Pancreas (tissue), 10 donors: ENCODE results near the gene ERC1. TPM values are rescaled to one million over a fixed set of nuclear protein-coding genes. Genes with fewer than 3 reads are reported as not detected.

Experiments
- ATAC-seq, 4 donors: fragments of 200-7000 bp; cut with Tn5 transposase; one replicate each; pipeline versions ENCODE4 v1.8.0 to v1.9.1; 2020; ENCODE audit warnings: mild to moderate bottlenecking in 4 of 4, moderate library complexity in 4 of 4
- DNase-seq, 6 donors: peaks; one replicate each; pipeline ENCODE4 v3.0.0-alpha.2; 2020
- FAIRE-seq: peaks from 2 replicates; lab custom pipeline; 2012; peaks lifted over from hg19 to GRCh38; lab: Jason Lieb, UNC
- H3K27ac ChIP-seq, 4 donors: fragments of 200-600 bp; sonication (generic); 1 replicate in 3 of 4; 2 replicates in 1 of 4; pipeline versions ENCODE4 v1.5.0 to v1.8.0; 2020
- H3K27me3 ChIP-seq, 4 donors: fragments of 200-600 bp; one replicate each; pipeline ENCODE4 v1.8.0; 2021
- H3K36me3 ChIP-seq, 3 donors: fragments of 200-600 bp; sonication (generic) in 1 of 3; one replicate each; pipeline versions ENCODE4 v1.5.0 to v1.8.0; 2020 to 2021
- H3K4me1 ChIP-seq, 3 donors: fragments of 200-600 bp; one replicate each; pipeline ENCODE4 v1.8.0; 2021
- H3K4me3 ChIP-seq, 4 donors: fragments of 200-600 bp; sonication (generic) in 2 of 4; one replicate each; pipeline versions ENCODE4 v1.5.0 to v1.8.0; 2020 to 2021
- H3K9me3 ChIP-seq, 4 donors: fragments of 200-600 bp; one replicate each; pipeline ENCODE4 v1.8.0; 2021
- CTCF ChIP-seq, 4 donors: fragments of 200-600 bp; sonication (generic) in 3 of 4; IDR thresholded peaks; one replicate each; pipeline versions ENCODE4 v1.5.0 to v1.8.0; 2021; ENCODE audit warnings: antibody characterized with exemption in 4 of 4
- WGBS, 2 donors: extraction: QIAGEN DNeasy Blood & Tissue Kit; methylation state at CpG; one replicate each; pipeline ENCODE4 v1.1.7; 2013; 5-methylcytosine and 5-hydroxymethylcytosine counted together
- intact Hi-C, 3 donors: fragments of 100-400 bp; cut with DNase I; formaldehyde crosslinking; loops; one replicate each; pipeline versions ENCODE4 v1.11.1 to v1.14.2; 2022
- polyA plus RNA-seq, 2 donors: library from polyadenylated mRNA; stranded (reverse); fragments of 200-250 nt; gene quantifications; one replicate each; pipeline ENCODE4 v1.2.3, GENCODE V29; 2013
- total RNA-seq, 6 donors: library from RNA; stranded (reverse); fragmentation: NEBNext Ultra II Directional in 4 of 6; extraction: Animal tissue kit (Norgen Biotek cat#: 25700) in 4 of 6; gene quantifications; one replicate each; pipeline versions ENCODE4 v1.2.1 to v1.2.4, GENCODE V29; 2021 to 2023
- donor health status: healthy with polysubstance abuse.
- donor health status: DM: no; HTN: no; CAD: no; lungs with moderate emphysema.
- donor health status: DM: no; HTN: no; CAD: no.
- donor health status: control.
- donor health status: control.
- donor health status: Bipolar disorder and iron deficiency.
- donor health status: DM: yes; HTN: yes; CAD: no.
- donor health status: DM: no; HTN: no; CAD: no.
- donor health status: DM: no; HTN: no; CAD: no.
- donor health status: DM: yes; HTN: yes; CAD: no.

Gene ERC1
- total and polyA plus RNA-seq, 8 donors, result 4.1 to 41.4 (median 20.5) TPM

- intact Hi-C loops, result no loop called here
- no peaks in the 10 kb centered on the region for H3K27me3 ChIP-seq
- ATAC-seq, result no peak
- no peaks in the 10 kb centered on the region for H3K9me3 ChIP-seq
- H3K4me3 ChIP-seq, result no peak overlapping the region
- peaks cover 11 to 18% (median 14%) of the 10 kb centered on the region in 3 donors for H3K4me1 ChIP-seq
- WGBS, 2 donors, result 97 to 100% methylated on average over 1 of the region's 1 CpG
- no peaks in the 10 kb centered on the region for H3K36me3 ChIP-seq
- H3K27ac ChIP-seq, result peak overlapping the region in 1 of 4 donors; percentile 71
- no peak for TF ChIP-seq CTCF (IDR thresholded peaks at IDR 0.05)
- FAIRE-seq, result no peak
- DNase-seq, result no peak
Observed at GRCh38 chr12:1320021-1320420, 329.0 kb downstream of the ERC1 start.

- WGBS, 2 donors, result 89 to 93% methylated on average over 3 of the region's 3 CpGs
- no peak for FAIRE-seq
- H3K27me3 ChIP-seq, result no peaks in the 10 kb centered on the region
- no peak for DNase-seq
- peaks cover 11 to 29% (median 18%) of the 10 kb centered on the region in 3 donors for H3K4me1 ChIP-seq
- ATAC-seq, result no peak
- H3K36me3 ChIP-seq, result no peaks in the 10 kb centered on the region
- no peaks in the 10 kb centered on the region for H3K9me3 ChIP-seq
- intact Hi-C loops, result no loop called here
- no peak overlapping the region for H3K27ac ChIP-seq
- no peak for TF ChIP-seq CTCF (IDR thresholded peaks at IDR 0.05)
- no peak overlapping the region for H3K4me3 ChIP-seq
Observed at GRCh38 chr12:1322821-1323220, 331.8 kb downstream of the ERC1 start.

- 76 to 79% methylated on average over 4 of the region's 4 CpGs for WGBS, 2 donors
- Histone ChIP-seq H3K4me1 (peaks cover 8 to 18% (median 13%) of the 10 kb centered on the region in 3 donors), H3K9me3 (no peaks in the 10 kb centered on the region), H3K27me3 (no peaks in the 10 kb centered on the region), H3K4me3 (no peak overlapping the region), H3K36me3 (no peaks in the 10 kb centered on the region), H3K27ac (no peak overlapping the region)
- FAIRE-seq (no peak), DNase-seq (no peak), ATAC-seq (no peak)
- intact Hi-C loops, result no loop called here
- no peak for TF ChIP-seq CTCF (IDR thresholded peaks at IDR 0.05)
Observed at GRCh38 chr12:1324099-1324498, 333.1 kb downstream of the ERC1 start.

GRCh38 chr12:1324910-1325309 is 333.9 kb downstream of the ERC1 start:
- WGBS, 2 donors, result 86 to 96% methylated on average over 5 of the region's 5 CpGs

More at GRCh38 chr12:1324910-1325309, 333.9 kb downstream of the ERC1 start:
- Histone ChIP-seq H3K36me3 (no peaks in the 10 kb centered on the region), H3K4me3 (no peak overlapping the region), H3K27me3 (no peaks in the 10 kb centered on the region), H3K27ac (no peak overlapping the region), H3K4me1 (peaks cover 0 to 11% (median 5%) of the 10 kb centered on the region in 3 donors), H3K9me3 (no peaks in the 10 kb centered on the region)
- no peak for TF ChIP-seq CTCF (IDR thresholded peaks at IDR 0.05)
- no peak for FAIRE-seq
- no peak for ATAC-seq
- intact Hi-C loops, result no loop called here
- no peak for DNase-seq
